ENCODE measurements around the gene PCNT. TPM values are rescaled to one million over a fixed set of nuclear protein-coding genes. Genes with fewer than 3 reads are reported as not detected.

The PCNT gene
- total RNA-seq, 1 experiment from 2014 or later: 39.6 TPM

DNA sequence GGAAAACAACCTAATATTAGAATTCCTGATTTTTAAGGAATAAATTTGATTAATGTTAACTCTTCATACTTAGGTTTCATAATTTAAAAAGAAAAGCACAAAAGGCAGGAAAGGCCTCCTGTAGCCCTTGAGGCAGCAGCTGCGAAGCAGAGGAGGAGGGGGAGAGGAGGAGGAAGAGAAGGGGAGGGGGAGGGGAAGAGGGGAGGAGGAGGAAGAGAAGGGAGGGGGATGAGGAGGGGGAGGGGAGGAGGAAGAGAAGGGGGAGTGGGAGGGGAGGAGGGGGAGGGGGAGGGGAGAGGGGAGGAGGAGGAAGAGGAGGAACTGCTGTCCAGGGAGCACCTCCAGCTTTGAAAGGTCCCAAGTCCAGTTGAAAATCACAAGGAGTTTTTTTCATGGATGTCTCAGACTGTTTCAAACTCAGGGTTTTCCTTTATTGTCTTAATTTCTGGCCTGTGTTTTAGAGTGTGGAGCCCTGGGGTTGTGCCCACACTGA is 99.6 kb downstream of the PCNT start:
- no peak overlapping the region for H4K8ac ChIP-seq (replicated peaks; ENCODE audit: insufficient read length, low read depth, low read length)
- Mint-ChIP-seq H3K27me3 (ENCODE audit: low read depth) (no peaks in the 10 kb centered on the region), H3K36me3 (ENCODE audit: insufficient read depth in 1 of 3, low read depth in 3 of 3) (peaks cover 10 to 44% (median 42%) of the 10 kb centered on the region in 3 experiments; a peak in 6 of 7 replicates), H3K4me3 (no peak overlapping the region), H3K4me1 (peaks cover 7 to 11% of the 10 kb centered on the region in 2 experiments; a peak in 3 of 4 replicates), H3K9me3 (no peaks in the 10 kb centered on the region), H3K27ac (peak overlapping the region; percentile 28 to 93 (median 80); a peak in 3 of 7 replicates)
- no peak overlapping the region for H2BK120ac ChIP-seq (ENCODE audit: low read depth, low read length, poor library complexity, severe bottlenecking)
- TF ChIP-seq, protein P1, sequence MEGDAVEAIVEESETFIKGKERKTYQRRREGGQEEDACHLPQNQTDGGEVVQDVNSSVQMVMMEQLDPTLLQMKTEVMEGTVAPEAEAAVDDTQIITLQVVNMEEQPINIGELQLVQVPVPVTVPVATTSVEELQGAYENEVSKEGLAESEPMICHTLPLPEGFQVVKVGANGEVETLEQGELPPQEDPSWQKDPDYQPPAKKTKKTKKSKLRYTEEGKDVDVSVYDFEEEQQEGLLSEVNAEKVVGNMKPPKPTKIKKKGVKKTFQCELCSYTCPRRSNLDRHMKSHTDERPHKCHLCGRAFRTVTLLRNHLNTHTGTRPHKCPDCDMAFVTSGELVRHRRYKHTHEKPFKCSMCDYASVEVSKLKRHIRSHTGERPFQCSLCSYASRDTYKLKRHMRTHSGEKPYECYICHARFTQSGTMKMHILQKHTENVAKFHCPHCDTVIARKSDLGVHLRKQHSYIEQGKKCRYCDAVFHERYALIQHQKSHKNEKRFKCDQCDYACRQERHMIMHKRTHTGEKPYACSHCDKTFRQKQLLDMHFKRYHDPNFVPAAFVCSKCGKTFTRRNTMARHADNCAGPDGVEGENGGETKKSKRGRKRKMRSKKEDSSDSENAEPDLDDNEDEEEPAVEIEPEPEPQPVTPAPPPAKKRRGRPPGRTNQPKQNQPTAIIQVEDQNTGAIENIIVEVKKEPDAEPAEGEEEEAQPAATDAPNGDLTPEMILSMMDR (conservative IDR thresholded peaks at IDR 0.05): no peak
- no peak overlapping the region for H3K9ac ChIP-seq (ENCODE audit: extremely low read depth, insufficient read length, low read length)
- no peaks in the 10 kb centered on the region for H3K79me2 ChIP-seq (ENCODE audit: insufficient read depth, low read length)
- H3K4me2 ChIP-seq (ENCODE audit: insufficient read depth, insufficient read length, low read length): no peak overlapping the region
- no peak overlapping the region for H4K91ac ChIP-seq (ENCODE audit: insufficient read length, low read depth, low read length)
- no peaks in the 10 kb centered on the region for H4K20me1 ChIP-seq (ENCODE audit: control insufficient read depth, insufficient read depth, insufficient read length)
- H3K56ac ChIP-seq (ENCODE audit: insufficient read length, low read depth, low read length): no peak overlapping the region
- no peak for DNase-seq
- no peak overlapping the region for H2BK12ac ChIP-seq (ENCODE audit: insufficient read length, low read depth, low read length)
- no peak overlapping the region for H3T11ph ChIP-seq (ENCODE audit: low read length)
- H4K5ac ChIP-seq (ENCODE audit: insufficient read length, low read depth, low read length): no peak overlapping the region
- no peak overlapping the region for H3K23ac ChIP-seq (ENCODE audit: insufficient read length, low read depth, low read length)
- H2BK15ac ChIP-seq (ENCODE audit: low read depth, low read length): no peak overlapping the region
- H2AK5ac ChIP-seq (ENCODE audit: insufficient read length, low read length): no peak overlapping the region
- no peak overlapping the region for H2BK5ac ChIP-seq (ENCODE audit: insufficient read length, low read length)
- no peak overlapping the region for H3K18ac ChIP-seq (ENCODE audit: insufficient read length, low read depth, low read length)
- H3K4ac ChIP-seq (ENCODE audit: low read depth, low read length): no peak overlapping the region
- no peaks in the 10 kb centered on the region for H3K4me1 ChIP-seq (ENCODE audit: insufficient read depth, low read length)
- H3K9me3 ChIP-seq (ENCODE audit: control insufficient read depth, low read depth, low read length): no peaks in the 10 kb centered on the region
- H3K79me1 ChIP-seq (ENCODE audit: insufficient read depth, low read depth, low read length, poor library complexity, severe bottlenecking): no peaks in the 10 kb centered on the region
- WGBS (ENCODE audit: extremely low coverage, insufficient read length, low lambda C conversion rate): no CpG with 5 or more reads among the region's 1 CpG
- no peak overlapping the region for H2AFZ ChIP-seq (ENCODE audit: low read length)
- H3K23me2 ChIP-seq (ENCODE audit: insufficient read length, low read depth, low read length, poor library complexity, severe bottlenecking): no peaks in the 10 kb centered on the region
- no peak overlapping the region for H2BK20ac ChIP-seq (ENCODE audit: low read depth, low read length, poor library complexity, severe bottlenecking)
- H3K14ac ChIP-seq (ENCODE audit: insufficient read depth, low read length): no peak overlapping the region
- no peak overlapping the region for H3K27ac ChIP-seq (ENCODE audit: insufficient read length, low read depth, low read length)
- no peaks in the 10 kb centered on the region for H3K27me3 ChIP-seq (ENCODE audit: insufficient read depth, low read length)

All from H9 (cell line).